ENCODE results near the gene GSK3B. TPM values are rescaled to one million over a fixed set of nuclear protein-coding genes. Genes with fewer than 3 reads are reported as not detected.

GSK3B gene
- total RNA-seq, 1 donor from 2014 or later, result 71.6 TPM

DNA sequence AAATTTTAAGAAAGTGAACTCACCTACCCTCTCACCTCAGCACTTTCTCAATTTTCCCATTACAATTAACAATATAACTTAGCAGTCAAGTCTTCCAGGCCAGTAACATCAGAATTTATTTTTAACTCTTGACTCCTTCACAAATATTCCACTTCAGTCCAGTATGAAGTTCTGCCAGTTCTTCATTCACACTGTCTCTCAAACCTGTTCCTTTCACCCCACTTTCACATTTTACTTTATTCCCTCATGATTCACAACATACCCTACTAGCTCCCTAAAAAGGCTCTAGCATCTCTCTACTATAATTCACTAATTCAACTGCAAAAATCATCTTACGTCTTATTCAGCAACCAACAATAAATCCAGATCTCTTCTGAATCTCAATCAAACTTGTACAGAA lies 3.8 kb downstream of the GSK3B start:
- no peak for DNase-seq (ENCODE audit: low read depth)
- TF ChIP-seq, protein P1, sequence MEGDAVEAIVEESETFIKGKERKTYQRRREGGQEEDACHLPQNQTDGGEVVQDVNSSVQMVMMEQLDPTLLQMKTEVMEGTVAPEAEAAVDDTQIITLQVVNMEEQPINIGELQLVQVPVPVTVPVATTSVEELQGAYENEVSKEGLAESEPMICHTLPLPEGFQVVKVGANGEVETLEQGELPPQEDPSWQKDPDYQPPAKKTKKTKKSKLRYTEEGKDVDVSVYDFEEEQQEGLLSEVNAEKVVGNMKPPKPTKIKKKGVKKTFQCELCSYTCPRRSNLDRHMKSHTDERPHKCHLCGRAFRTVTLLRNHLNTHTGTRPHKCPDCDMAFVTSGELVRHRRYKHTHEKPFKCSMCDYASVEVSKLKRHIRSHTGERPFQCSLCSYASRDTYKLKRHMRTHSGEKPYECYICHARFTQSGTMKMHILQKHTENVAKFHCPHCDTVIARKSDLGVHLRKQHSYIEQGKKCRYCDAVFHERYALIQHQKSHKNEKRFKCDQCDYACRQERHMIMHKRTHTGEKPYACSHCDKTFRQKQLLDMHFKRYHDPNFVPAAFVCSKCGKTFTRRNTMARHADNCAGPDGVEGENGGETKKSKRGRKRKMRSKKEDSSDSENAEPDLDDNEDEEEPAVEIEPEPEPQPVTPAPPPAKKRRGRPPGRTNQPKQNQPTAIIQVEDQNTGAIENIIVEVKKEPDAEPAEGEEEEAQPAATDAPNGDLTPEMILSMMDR (IDR thresholded peaks at IDR 0.05; ENCODE audit: insufficient read depth, low read length, poor library complexity, severe bottlenecking), result no peak

DNA sequence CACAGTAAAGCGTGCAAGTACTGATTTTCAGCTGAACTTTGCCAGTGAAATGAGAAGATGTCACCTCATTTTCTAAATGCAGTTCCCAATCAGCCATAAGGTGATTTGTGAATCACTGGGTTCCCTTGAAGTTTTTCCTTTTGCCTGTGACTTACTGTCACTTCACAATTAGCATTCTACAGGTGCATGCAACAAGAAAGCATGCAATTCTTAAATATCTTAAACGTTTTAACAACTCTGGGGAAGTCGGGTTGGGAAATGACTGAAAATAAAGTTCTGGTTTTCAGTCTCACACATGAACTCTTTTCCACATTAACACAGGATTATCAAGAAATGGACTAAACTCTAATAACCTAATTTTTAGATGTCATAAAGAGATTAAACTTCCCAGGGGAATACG lies 5.2 kb downstream of the GSK3B start:
- no peak overlapping the region for H3K4me3 ChIP-seq (ENCODE audit: low read depth, low read length)
- DNase-seq (ENCODE audit: low read depth), result no peak
- H3K27me3 ChIP-seq (ENCODE audit: control insufficient read depth, insufficient read depth, low read length), result no peaks in the 10 kb centered on the region
- H3K36me3 ChIP-seq (ENCODE audit: control insufficient read depth, insufficient read depth, low read length), result no peaks in the 10 kb centered on the region
- TF ChIP-seq, protein P1 (IDR thresholded peaks at IDR 0.05; ENCODE audit: insufficient read depth, low read length, poor library complexity, severe bottlenecking), result no peak

More for the DNA sequence above, 3.8 kb downstream of the GSK3B start:
- Histone ChIP-seq H3K27me3 (ENCODE audit: control insufficient read depth, insufficient read depth, low read length) (no peaks in the 10 kb centered on the region), H3K36me3 (ENCODE audit: control insufficient read depth, insufficient read depth, low read length) (no peaks in the 10 kb centered on the region), H3K4me3 (ENCODE audit: low read depth, low read length) (peak overlapping the region; percentile 30)

DNA sequence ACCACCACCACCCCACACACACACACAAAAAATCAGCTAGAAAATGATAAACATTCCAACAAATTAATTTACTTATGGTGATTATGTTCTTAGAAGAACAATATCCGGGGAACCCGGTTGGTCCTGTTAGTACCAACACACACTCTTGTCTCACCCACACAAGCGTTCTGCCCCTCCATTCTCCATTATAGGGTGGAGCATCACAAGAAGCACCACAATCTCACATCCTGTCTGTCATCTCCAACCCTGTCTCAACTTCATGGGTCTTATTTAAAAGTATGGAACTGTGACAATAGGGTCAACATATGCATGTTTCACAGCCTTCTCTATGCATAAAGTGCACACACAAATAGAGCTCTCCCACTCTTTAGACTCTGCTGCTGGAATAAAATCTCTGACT lies 5.6 kb downstream of the GSK3B start:
- Histone ChIP-seq H3K27me3 (ENCODE audit: control insufficient read depth, insufficient read depth, low read length) (no peaks in the 10 kb centered on the region), H3K4me3 (ENCODE audit: low read depth, low read length) (no peak overlapping the region), H3K36me3 (ENCODE audit: control insufficient read depth, insufficient read depth, low read length) (no peaks in the 10 kb centered on the region)
- TF ChIP-seq, protein P1 (IDR thresholded peaks at IDR 0.05; ENCODE audit: insufficient read depth, low read length, poor library complexity, severe bottlenecking), result no peak
- DNase-seq (ENCODE audit: low read depth), result no peak

DNA sequence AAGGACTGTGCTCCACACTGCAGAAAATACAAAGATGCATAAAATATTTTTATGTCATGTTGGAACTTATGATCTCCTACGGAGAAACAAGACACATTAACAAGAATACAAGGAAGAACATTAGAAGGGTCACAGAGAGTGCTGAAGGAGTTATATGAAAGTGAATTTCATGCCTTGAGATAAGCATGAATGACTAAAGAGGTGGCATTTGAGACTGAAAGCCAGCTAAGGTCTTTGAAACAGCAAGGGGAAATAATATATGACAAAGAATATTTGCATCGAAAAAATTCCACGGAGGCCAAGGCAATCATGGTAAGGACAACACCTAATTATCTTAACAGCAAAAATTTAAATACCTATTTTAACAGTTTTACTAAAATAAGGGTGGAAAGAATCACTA lies 12.5 kb downstream of the GSK3B start:
- TF ChIP-seq, protein P1 (IDR thresholded peaks at IDR 0.05; ENCODE audit: insufficient read depth, low read length, poor library complexity, severe bottlenecking), result no peak
- Histone ChIP-seq H3K4me3 (ENCODE audit: low read depth, low read length) (no peak overlapping the region), H3K36me3 (ENCODE audit: control insufficient read depth, insufficient read depth, low read length) (no peaks in the 10 kb centered on the region), H3K27me3 (ENCODE audit: control insufficient read depth, insufficient read depth, low read length) (no peaks in the 10 kb centered on the region)
- no peak for DNase-seq (ENCODE audit: low read depth)

DNA sequence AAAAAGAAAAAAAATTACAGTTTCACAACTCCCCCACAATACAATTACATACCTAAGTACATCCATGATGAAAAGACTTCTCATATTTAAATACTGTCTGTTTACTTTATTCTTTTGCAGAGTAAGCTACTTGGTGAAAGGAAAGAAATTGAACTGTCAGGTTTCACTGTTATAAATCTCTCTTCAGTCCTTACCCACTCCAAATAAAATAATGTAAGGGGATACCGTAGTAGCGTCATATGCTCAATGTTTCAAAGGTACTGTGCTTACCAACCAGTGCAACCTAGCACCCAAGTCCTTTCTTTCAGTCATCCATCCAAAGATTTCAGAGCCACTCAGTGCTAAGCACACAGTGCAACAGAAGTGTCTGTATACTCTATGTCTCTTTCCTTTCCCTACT lies 13.4 kb downstream of the GSK3B start:
- TF ChIP-seq, protein P1 (IDR thresholded peaks at IDR 0.05; ENCODE audit: insufficient read depth, low read length, poor library complexity, severe bottlenecking), result no peak
- Histone ChIP-seq H3K36me3 (ENCODE audit: control insufficient read depth, insufficient read depth, low read length) (no peaks in the 10 kb centered on the region), H3K4me3 (ENCODE audit: low read depth, low read length) (no peak overlapping the region), H3K27me3 (ENCODE audit: control insufficient read depth, insufficient read depth, low read length) (no peaks in the 10 kb centered on the region)
- no peak for DNase-seq (ENCODE audit: low read depth)

DNA sequence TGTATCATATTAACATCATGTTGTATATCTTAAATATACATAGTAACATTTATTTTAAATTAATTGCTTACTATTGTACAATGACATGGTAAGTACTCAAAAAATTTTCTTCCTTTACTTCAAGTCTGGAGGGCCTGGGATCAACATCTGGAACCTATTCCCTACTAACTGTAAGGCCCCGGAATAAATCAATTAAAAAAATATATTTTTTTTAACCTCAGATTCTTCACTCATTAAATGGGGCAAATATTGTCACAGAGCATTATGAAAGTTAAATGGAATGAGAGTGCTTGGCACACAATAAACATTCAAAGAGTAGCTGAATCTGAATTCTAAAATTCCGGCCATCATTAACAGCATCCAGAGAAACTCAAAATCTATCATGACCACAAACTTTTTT lies 16.5 kb downstream of the GSK3B start:
- DNase-seq (ENCODE audit: low read depth), result no peak
- Histone ChIP-seq H3K4me3 (ENCODE audit: low read depth, low read length) (no peak overlapping the region), H3K27me3 (ENCODE audit: control insufficient read depth, insufficient read depth, low read length) (no peaks in the 10 kb centered on the region), H3K36me3 (ENCODE audit: control insufficient read depth, insufficient read depth, low read length) (no peaks in the 10 kb centered on the region)
- TF ChIP-seq, protein P1 (IDR thresholded peaks at IDR 0.05; ENCODE audit: insufficient read depth, low read length, poor library complexity, severe bottlenecking), result no peak

Measured in kidney epithelial cell (primary cell).